WTC11 (cell line): ENCODE results near the gene SLC25A45. TPM values are rescaled to one million over a fixed set of nuclear protein-coding genes. Genes with fewer than 3 reads are reported as not detected.

Source experiments
- ATAC-seq: fragments of 200-7000 bp; cut with Tn5 transposase; 2 replicates; pipeline ENCODE4 v1.10.0; 2021; ENCODE audit warnings: mild to moderate bottlenecking, moderate library complexity
- CTCF ChIA-PET: fragments of 300-600 bp; sonication (Branson Sonifier 250); formaldehyde crosslinking; loops from one replicate; lab custom pipeline; 2021; ENCODE audit warnings: antibody characterized with exemption; lab: Charles Lee
- POLR2A ChIA-PET: fragments of 350-600 bp; sonication (Branson Sonifier 250); formaldehyde crosslinking; loops from one replicate; lab custom pipeline; 2021; ENCODE audit warnings: antibody characterized with exemption; lab: Charles Lee
- DNase-seq: peaks from one replicate; pipeline ENCODE4 v3.0.0; 2021; ENCODE audit warnings: low spot score
- H3K27ac Mint-ChIP-seq: 2 replicates; pipeline ENCODE4 v1.8.0; 2021; ENCODE audit warnings: mixed read lengths
- H3K27me3 Mint-ChIP-seq: 2 replicates; pipeline ENCODE4 v1.8.0; 2021; ENCODE audit warnings: low read depth, mild to moderate bottlenecking, moderate library complexity, mixed read lengths
- H3K36me3 Mint-ChIP-seq: 2 replicates; pipeline ENCODE4 v1.8.0; 2021; ENCODE audit warnings: mixed read lengths
- H3K4me1 Mint-ChIP-seq: 2 replicates; pipeline ENCODE4 v1.8.0; 2022; ENCODE audit warnings: mixed read lengths
- H3K4me3 Mint-ChIP-seq: 2 replicates; pipeline ENCODE4 v1.8.0; 2021; ENCODE audit warnings: mild to moderate bottlenecking, moderate library complexity, mixed read lengths
- H3K9me3 Mint-ChIP-seq: 2 replicates; pipeline ENCODE4 v1.8.0; 2021; ENCODE audit warnings: mixed read lengths
- ATF3 ChIP-seq: sonication (generic); formaldehyde crosslinking; conservative IDR thresholded peaks from 2 replicates; pipeline ENCODE4 v1.8.1; 2022; ENCODE audit warnings: mild to moderate bottlenecking, missing genetic modification reagents
- ATF6 ChIP-seq: sonication (generic); formaldehyde crosslinking; IDR thresholded peaks from 2 replicates; pipeline ENCODE4 v1.8.1; 2023; ENCODE audit warnings: mild to moderate bottlenecking, missing genetic modification reagents
- CREB1 ChIP-seq: sonication (generic); formaldehyde crosslinking; IDR thresholded peaks from 2 replicates; pipeline ENCODE4 v1.8.0; 2023; ENCODE audit warnings: mild to moderate bottlenecking, missing genetic modification reagents
- CTCF ChIP-seq: fragments of 200-600 bp; IDR thresholded peaks from 2 replicates; pipeline ENCODE4 v1.8.0; 2022; ENCODE audit warnings: antibody characterized with exemption
- E2F4 ChIP-seq: sonication (generic); formaldehyde crosslinking; IDR thresholded peaks from 2 replicates; pipeline ENCODE4 v1.8.1; 2022; ENCODE audit warnings: low read depth, mild to moderate bottlenecking, moderate library complexity, missing genetic modification reagents, borderline replicate concordance
- FOXJ3 ChIP-seq: sonication (generic); formaldehyde crosslinking; IDR thresholded peaks from 2 replicates; pipeline ENCODE4 v1.9.0; 2021; ENCODE audit warnings: missing genetic modification reagents, mild to moderate bottlenecking, borderline replicate concordance
- FOXP1 ChIP-seq: sonication (generic); formaldehyde crosslinking; IDR thresholded peaks from 2 replicates; pipeline ENCODE4 v1.8.0; 2022; ENCODE audit warnings: missing genetic modification reagents, mild to moderate bottlenecking, moderate library complexity, borderline replicate concordance
- GABPB1 ChIP-seq: sonication (generic); formaldehyde crosslinking; IDR thresholded peaks from 2 replicates; pipeline ENCODE4 v1.8.1; 2023; ENCODE audit warnings: mild to moderate bottlenecking, missing genetic modification reagents
- HMGXB4 ChIP-seq: sonication (generic); formaldehyde crosslinking; IDR thresholded peaks from 2 replicates; pipeline ENCODE4 v1.8.1; 2023; ENCODE audit warnings: mild to moderate bottlenecking, moderate library complexity, missing genetic modification reagents
- IRF1 ChIP-seq: sonication (generic); formaldehyde crosslinking; IDR thresholded peaks from 2 replicates; pipeline ENCODE4 v1.8.0; 2023; ENCODE audit warnings: missing genetic modification reagents
- KAT7 ChIP-seq: sonication (generic); formaldehyde crosslinking; IDR thresholded peaks from 2 replicates; pipeline ENCODE4 v1.8.1; 2023; ENCODE audit warnings: missing genetic modification reagents, mild to moderate bottlenecking, borderline replicate concordance
- NFYB ChIP-seq: sonication (generic); formaldehyde crosslinking; conservative IDR thresholded peaks from 2 replicates; pipeline ENCODE4 v1.8.0; 2022; ENCODE audit warnings: low read depth, missing genetic modification reagents
- NR3C1 ChIP-seq: sonication (generic); formaldehyde crosslinking; conservative IDR thresholded peaks from 2 replicates; pipeline ENCODE4 v1.8.1; 2023; ENCODE audit warnings: low read depth, mild to moderate bottlenecking, missing genetic modification reagents
- OVOL2 ChIP-seq: fragments of 250-450 bp; sonication (Bioruptor Pico); IDR thresholded peaks from 2 replicates; pipeline ENCODE4 v1.9.0; 2021; ENCODE audit warnings: mild to moderate bottlenecking, borderline replicate concordance
- PRDM15 ChIP-seq: sonication (generic); formaldehyde crosslinking; IDR thresholded peaks from 2 replicates; pipeline ENCODE4 v1.8.0; 2022; ENCODE audit warnings: missing genetic modification reagents
- ZBTB43 ChIP-seq: sonication (generic); formaldehyde crosslinking; IDR thresholded peaks from 2 replicates; pipeline ENCODE4 v1.8.1; 2023; ENCODE audit warnings: mild to moderate bottlenecking, missing genetic modification reagents
- ZNF219 ChIP-seq: sonication (generic); formaldehyde crosslinking; IDR thresholded peaks from 2 replicates; pipeline ENCODE4 v1.8.0; 2023; ENCODE audit warnings: missing genetic modification reagents, mild to moderate bottlenecking, borderline replicate concordance
- ZNF396 ChIP-seq: fragments of 250-450 bp; sonication (Bioruptor Pico); IDR thresholded peaks from 2 replicates; pipeline ENCODE4 v1.8.0; 2021; ENCODE audit warnings: mild to moderate bottlenecking, moderate library complexity, borderline replicate concordance
- ZNF425 ChIP-seq: fragments of 250-450 bp; sonication (Bioruptor Pico); conservative IDR thresholded peaks from 2 replicates; pipeline ENCODE4 v1.9.0; 2021; ENCODE audit warnings: mild to moderate bottlenecking
- ZNF671 ChIP-seq: fragments of 250-450 bp; sonication (Bioruptor Pico); IDR thresholded peaks from 2 replicates; pipeline ENCODE4 v1.8.0; 2021; ENCODE audit warnings: mild to moderate bottlenecking
- total RNA-seq: library from RNA; stranded (reverse); gene quantifications from 3 replicates; pipeline ENCODE4 v1.2.3, GENCODE V29; 2021

The SLC25A45 gene
- total RNA-seq, 1 experiment from 2014 or later = 1.7 TPM

GRCh38 chr11:65354265-65355012, 28.0 kb downstream of the SLC25A45 start, which contains the start of gene TIGD3:
Gene TIGD3 (plus strand): TSS chr11:65354751. CDS start chr11:65355809, 1,058 bp downstream.
- Mint-ChIP-seq H3K27ac (peak within 1 kb of the TSS; percentile 19; the same call in 1 of the 2 replicates), H3K36me3 (peaks cover 21% of the 10 kb centered on the region), H3K4me1 (peaks cover 10% of the 10 kb centered on the region), H3K4me3 (peak within 1 kb of the TSS; percentile 81), H3K9me3 (no peaks in the 10 kb centered on the region), H3K27me3 (peaks cover 30% of the 10 kb centered on the region)
- ChIA-PET CTCF (interaction anchor here (0.6 to 3.3 kb wide), 15 partner anchors 11 to 216 kb away, joined by 3 to 30 read pairs (median 3); partner anchors contain the start of genes CAPN1, CDC42EP2, DPF2 and ZNRD2), POLR2A (interaction anchor here (0.6 to 2.7 kb wide), 10 partner anchors 21 to 186 kb away, joined by 3 to 8 read pairs (median 3); partner anchors contain the start of genes DPF2, POLA2 and SCYL1)
- peak; percentile 95 for ATAC-seq
- DNase-seq = peak; percentile 99
- TF ChIP-seq ATF6 (CRISPR knock-in tag) = no peak
- TF ChIP-seq PRDM15 (CRISPR knock-in tag) = peak; percentile 9; the same call in 1 of the 2 replicates
- TF ChIP-seq ZBTB43 (CRISPR knock-in tag) = peak; percentile 24; the same call in 1 of the 2 replicates
- TF ChIP-seq ZNF425 = no peak
- no peak for TF ChIP-seq KAT7 (CRISPR knock-in tag)
- no peak for TF ChIP-seq IRF1 (CRISPR knock-in tag)
- TF ChIP-seq E2F4 = no peak
- no peak for TF ChIP-seq ZNF219 (CRISPR knock-in tag)
- no peak for TF ChIP-seq GABPB1 (CRISPR knock-in tag)
- TF ChIP-seq NFYB (CRISPR knock-in tag) = peak; percentile 81
- no peak for TF ChIP-seq ATF3 (CRISPR knock-in tag)
- TF ChIP-seq HMGXB4 (CRISPR knock-in tag) = no peak; the same call in 1 of the 2 replicates
- no peak for TF ChIP-seq ZNF396
- no peak; the same call in 1 of the 2 replicates for TF ChIP-seq OVOL2
- no peak for TF ChIP-seq CTCF
- 0 out of 2 replicates have a peak, but pooled peaks have one; percentile 35 for TF ChIP-seq CREB1 (CRISPR knock-in tag)
- TF ChIP-seq FOXP1 = no peak
- no peak for TF ChIP-seq ZNF671 (CRISPR knock-in tag)
- TF ChIP-seq FOXJ3 (CRISPR knock-in tag) = no peak
- TF ChIP-seq NR3C1 (CRISPR knock-in tag) = no peak
